ENCODE results near the gene STPG3. TPM values are rescaled to one million over a fixed set of nuclear protein-coding genes. Genes with fewer than 3 reads are reported as not detected.

STPG3 gene
- total RNA-seq, 6 experiments from 2014 or later, result not detected

- H3K9me3 Mint-ChIP-seq, result no peaks in the 10 kb centered on the region
- H3K27ac Mint-ChIP-seq, result no peak overlapping the region
- H3K27me3 Mint-ChIP-seq (ENCODE audit: insufficient read depth), result no peaks in the 10 kb centered on the region
- no peak for DNase-seq
- no peak overlapping the region for H3K4me3 Mint-ChIP-seq
- H3K4me1 Mint-ChIP-seq (ENCODE audit: low read depth), result peaks cover 10% of the 10 kb centered on the region
- H3K36me3 Mint-ChIP-seq (ENCODE audit: low read depth), result peaks cover 6% of the 10 kb centered on the region; the same call in 1 of the 2 replicates
- no peak for TF ChIP-seq CTCF (IDR thresholded peaks at IDR 0.05)
These were observed 11.8 kb downstream of the STPG3 start for GRCh38 chr9:137262909-137263285.

- Mint-ChIP-seq H3K4me3 (no peak overlapping the region), H3K27me3 (ENCODE audit: insufficient read depth) (no peaks in the 10 kb centered on the region; the same call in 1 of the 2 replicates), H3K4me1 (ENCODE audit: low read depth) (peaks cover 16% of the 10 kb centered on the region), H3K27ac (no peak overlapping the region), H3K9me3 (no peaks in the 10 kb centered on the region), H3K36me3 (ENCODE audit: low read depth) (peaks cover 10% of the 10 kb centered on the region)
- DNase-seq, result no peak
- no peak for TF ChIP-seq CTCF (IDR thresholded peaks at IDR 0.05)
These were observed 12.4 kb downstream of the STPG3 start for GRCh38 chr9:137263506-137263905.

GRCh38 chr9:137264067-137264466, 13.0 kb downstream of the STPG3 start:
- TF ChIP-seq CTCF (IDR thresholded peaks at IDR 0.05), result no peak
- DNase-seq, result no peak
- Mint-ChIP-seq H3K27me3 (ENCODE audit: insufficient read depth) (peaks cover under 1% of the 10 kb centered on the region), H3K27ac (no peak overlapping the region), H3K9me3 (no peaks in the 10 kb centered on the region), H3K4me1 (ENCODE audit: low read depth) (peaks cover 22% of the 10 kb centered on the region), H3K4me3 (no peak overlapping the region), H3K36me3 (ENCODE audit: low read depth) (peaks cover 16% of the 10 kb centered on the region)

GRCh38 chr9:137265496-137266161, 14.5 kb downstream of the STPG3 start:
- H3K4me3 Mint-ChIP-seq, result no peak overlapping the region
- DNase-seq, result no peak
- H3K9me3 Mint-ChIP-seq, result no peaks in the 10 kb centered on the region
- TF ChIP-seq CTCF (IDR thresholded peaks at IDR 0.05), result no peak
- peaks cover 30% of the 10 kb centered on the region for H3K4me1 Mint-ChIP-seq (ENCODE audit: low read depth)
- H3K36me3 Mint-ChIP-seq (ENCODE audit: low read depth), result peaks cover 26% of the 10 kb centered on the region
- no peak overlapping the region for H3K27ac Mint-ChIP-seq
- H3K27me3 Mint-ChIP-seq (ENCODE audit: insufficient read depth), result peaks cover 2% of the 10 kb centered on the region

GRCh38 chr9:137266162-137266527, 15.1 kb downstream of the STPG3 start:
- DNase-seq, result no peak
- peaks cover 30% of the 10 kb centered on the region for H3K4me1 Mint-ChIP-seq (ENCODE audit: low read depth)
- peaks cover 2% of the 10 kb centered on the region for H3K27me3 Mint-ChIP-seq (ENCODE audit: insufficient read depth)
- no peaks in the 10 kb centered on the region for H3K9me3 Mint-ChIP-seq
- no peak overlapping the region for H3K4me3 Mint-ChIP-seq
- no peak overlapping the region for H3K27ac Mint-ChIP-seq
- TF ChIP-seq CTCF (IDR thresholded peaks at IDR 0.05), result no peak
- H3K36me3 Mint-ChIP-seq (ENCODE audit: low read depth), result peaks cover 26% of the 10 kb centered on the region
